Left renal cortex interstitium (tissue), 4 donors: ENCODE results near the gene COL8A1. TPM values are rescaled to one million over a fixed set of nuclear protein-coding genes. Genes with fewer than 3 reads are reported as not detected.
A peak's percentile ranks its signal among the peaks of the same experiment; 100 is the strongest.

Experiments used
- DNase-seq, 4 donors: peaks; one replicate each; pipeline ENCODE4 v3.0.0-alpha.2; 2013; ENCODE audit warnings: low read depth in 4 of 4, low spot score in 2 of 4, missing footprints in 1 of 4
- polyA plus RNA-seq, 4 donors: library from polyadenylated mRNA; unstranded; fragments of 120-200 nt; gene quantifications; one replicate each; pipeline ENCODE4 v1.2.1, GENCODE V29; 2013; ENCODE audit not compliant: insufficient read length in 4 of 4

The COL8A1 gene
- polyA plus RNA-seq, 4 donors: 5.4 to 11.5 (median 7.6) TPM

DNA sequence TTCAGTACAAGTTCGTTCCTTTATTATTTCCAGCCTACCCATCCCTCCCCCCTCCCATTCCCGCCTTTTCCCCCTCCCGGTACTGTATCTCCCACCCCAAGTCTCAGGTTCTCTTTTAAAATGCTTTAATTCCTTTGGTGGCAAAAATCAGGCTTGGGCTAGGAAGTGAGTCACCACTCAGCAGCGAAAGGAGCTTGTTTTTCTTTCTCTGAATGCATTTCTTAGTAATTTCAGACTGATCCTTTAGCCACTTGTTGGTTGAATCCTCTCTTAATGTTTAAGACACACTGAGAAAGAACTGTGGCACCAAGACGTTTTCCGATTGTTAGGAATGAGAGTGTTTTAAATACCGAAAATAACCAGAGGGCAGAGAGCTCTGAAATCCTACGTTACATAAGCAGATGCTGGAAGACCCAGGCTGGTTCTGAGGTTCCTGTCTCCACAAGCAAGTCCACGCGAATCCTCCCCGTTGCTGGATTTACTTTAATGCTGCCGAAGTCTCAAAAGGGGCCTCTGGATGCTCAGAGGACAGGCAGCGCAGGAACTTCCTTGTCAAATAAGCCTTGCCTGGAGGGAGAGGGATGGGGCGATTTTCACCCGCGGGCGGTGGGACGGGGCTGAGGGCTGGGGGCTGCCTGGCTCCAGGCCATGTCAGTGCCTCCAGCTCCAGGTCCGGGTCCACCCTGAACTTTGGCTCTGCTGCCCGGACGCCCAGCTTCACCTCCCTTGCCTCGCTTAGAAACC is 854 bp upstream of the COL8A1 start:
- peak in 1 of 4 donors; percentile 18 for DNase-seq

DNA sequence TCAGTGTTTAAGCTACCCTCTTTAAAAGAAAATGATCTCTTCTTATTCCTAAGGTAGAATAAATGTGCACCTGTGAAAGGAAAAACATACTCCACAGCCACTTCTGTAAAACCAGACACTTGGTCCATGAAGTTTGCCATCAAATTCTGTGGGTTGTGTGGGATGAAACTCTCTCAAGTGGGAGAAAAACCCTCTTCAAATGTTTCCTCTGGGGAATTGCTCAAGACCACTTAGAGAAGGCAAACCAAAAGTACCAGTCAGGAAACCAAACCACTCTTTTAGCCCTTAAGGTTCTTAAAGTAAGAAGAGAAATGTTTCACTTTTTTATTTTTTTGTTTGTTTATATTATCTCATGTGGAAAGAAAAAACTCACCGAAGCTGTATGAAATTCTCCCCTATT is 1.2 kb downstream of the COL8A1 start:
- DNase-seq: no peak

DNA sequence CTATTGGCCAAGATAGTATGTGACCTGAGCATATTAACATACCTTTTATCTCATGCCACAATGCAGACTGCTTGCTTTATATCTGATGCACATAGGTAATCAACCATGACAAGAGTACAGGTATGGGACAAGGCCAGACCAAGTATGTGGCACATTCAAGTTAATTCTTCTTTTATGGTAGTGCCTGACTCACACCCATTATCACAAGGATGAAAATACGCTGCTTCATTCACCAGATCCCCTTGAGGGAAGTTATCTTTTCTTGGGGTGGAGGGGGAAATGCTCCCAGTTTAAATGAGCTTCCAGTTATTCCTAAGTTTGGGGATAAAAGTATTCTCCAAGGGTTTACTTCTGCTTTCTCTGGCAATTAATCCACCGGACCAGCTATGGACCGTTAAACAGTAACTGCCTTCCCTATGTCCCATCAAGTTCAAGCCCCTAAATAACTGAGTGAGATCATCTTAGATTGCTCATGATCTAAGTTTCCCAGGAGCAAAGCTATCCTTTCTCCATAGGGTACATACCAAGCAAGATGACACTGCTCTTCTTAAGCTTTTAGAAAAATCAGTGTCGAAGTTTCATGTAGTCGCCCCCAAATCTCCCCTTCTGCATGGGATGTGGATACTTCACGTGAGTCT is 1.9 kb downstream of the COL8A1 start:
- DNase-seq: no peak

DNA sequence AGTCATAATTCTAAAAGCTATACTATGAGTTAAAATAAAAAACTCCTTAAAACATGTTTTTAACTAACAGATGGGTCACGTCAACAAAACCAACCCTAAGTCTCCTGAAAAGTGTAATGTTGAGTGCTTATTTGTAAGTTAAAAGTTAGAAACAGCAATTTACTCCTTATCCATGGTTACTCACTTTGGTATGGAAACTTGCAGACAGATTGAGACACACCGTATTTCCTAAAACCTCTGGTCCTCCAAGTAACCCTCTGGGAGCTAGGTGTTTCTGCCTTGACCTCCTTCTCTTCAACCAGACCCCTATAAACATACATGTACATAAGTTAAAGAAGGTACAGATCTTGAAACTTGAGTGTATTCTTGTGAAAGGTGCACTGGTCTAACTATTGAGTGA is 3.1 kb downstream of the COL8A1 start:
- no peak for DNase-seq

GRCh38 chr3:99641982-99642381 is 3.6 kb downstream of the COL8A1 start:
- DNase-seq: no peak

GRCh38 chr3:99644017-99644416 is 5.6 kb downstream of the COL8A1 start:
- no peak for DNase-seq

- DNase-seq: no peak
Observed at GRCh38 chr3:99644746-99645145, 6.4 kb downstream of the COL8A1 start.

GRCh38 chr3:99645277-99646106 is 7.1 kb downstream of the COL8A1 start:
- no peak for DNase-seq

GRCh38 chr3:99646107-99646435 is 7.7 kb downstream of the COL8A1 start:
- DNase-seq: no peak

DNA sequence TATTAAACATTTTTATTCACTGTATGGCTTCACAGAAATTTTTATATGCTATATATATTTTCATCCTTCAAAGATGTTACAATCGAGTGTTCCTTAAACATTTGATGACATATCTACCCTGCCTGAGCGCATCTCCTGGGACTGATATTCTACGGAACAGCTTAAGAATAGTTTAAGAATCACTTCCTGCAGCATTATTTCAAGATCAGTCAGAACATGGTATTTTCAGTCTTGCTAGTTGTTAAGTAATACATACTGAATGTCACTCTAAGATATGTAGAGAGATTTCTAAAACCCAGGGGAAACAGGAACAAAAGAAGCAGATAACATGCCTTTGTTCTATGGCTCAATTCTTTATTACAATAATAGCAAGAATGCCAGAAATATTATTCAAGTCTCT is 8.7 kb downstream of the COL8A1 start:
- DNase-seq: no peak

- DNase-seq: no peak
Observed at GRCh38 chr3:99648101-99648500, 9.7 kb downstream of the COL8A1 start.

DNA sequence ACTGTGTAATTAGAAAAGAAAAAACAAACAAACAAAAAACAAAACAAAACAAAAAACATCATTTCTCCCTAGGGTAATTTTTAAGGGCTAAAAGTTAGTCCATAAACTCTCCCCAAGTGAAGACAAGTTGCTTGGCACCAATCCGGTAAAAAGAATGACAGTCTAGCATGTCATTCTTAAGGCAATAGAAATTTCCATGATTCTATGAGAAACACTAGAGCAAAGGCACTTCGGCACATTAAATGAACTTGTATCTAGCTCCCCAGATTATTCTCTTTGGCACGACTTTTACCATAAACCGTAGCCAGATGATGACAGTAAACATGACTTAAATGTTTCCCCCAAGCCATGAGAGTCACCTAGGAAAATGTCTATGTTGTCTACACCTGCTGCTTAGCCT is 10.1 kb downstream of the COL8A1 start:
- DNase-seq: no peak

DNA sequence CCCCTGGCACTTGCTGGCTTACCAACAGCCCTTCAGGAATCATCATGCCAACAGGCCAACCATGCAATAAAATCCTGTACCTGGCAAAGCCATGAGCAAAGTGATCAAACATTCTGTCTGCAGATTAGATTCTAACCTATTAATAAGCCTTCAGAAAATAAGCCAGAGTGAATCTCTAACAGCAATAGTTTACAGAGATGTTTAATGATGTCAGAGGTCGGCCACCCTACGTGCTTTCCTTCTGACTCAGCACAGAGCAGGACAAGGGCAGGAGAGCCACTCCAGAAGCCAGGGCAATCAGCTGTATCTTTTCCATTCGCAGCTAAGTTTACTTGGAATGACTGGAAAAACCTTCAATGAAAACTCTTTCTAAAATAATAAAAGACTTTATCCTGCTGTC is 13.1 kb downstream of the COL8A1 start:
- DNase-seq: no peak

DNA sequence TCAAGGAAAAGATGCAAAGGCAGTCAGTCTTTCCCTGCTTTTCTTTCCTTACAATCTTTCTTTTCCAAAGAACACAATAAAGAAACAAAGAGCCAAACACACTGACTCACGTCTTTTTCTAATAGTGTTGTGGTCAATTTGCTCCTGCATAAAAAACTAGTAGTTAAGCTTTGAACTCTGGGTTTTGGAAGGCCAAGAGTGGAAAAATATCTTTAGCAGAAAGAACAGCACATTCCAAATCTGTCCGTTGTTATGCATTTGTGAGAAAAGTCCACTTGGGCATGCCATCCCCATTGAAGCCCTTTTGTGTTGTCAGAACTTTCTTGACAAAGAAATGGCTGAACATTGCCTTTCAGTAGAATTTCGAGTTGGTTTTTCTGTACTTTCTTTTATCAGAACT is 18.2 kb downstream of the COL8A1 start:
- no peak for DNase-seq

DNA sequence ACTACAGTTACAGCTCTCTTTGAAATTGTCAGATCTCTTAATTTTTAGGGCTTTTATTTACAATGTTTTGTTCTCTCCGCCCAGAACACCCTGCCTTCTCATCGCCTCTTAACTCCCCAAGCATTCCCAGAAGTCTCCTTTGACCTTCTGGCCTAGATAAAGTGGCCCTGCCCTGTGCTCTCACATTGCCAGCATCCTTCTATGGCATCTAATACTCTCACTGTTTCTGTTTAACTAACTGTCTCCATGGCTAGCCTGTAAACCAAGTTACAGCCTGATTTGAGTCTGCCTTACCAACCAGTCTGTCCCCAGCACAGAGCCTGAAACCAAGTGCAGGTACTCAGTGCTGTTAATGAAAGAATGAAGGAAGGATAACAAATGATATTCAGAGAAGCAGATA is 19.9 kb downstream of the COL8A1 start:
- DNase-seq: no peak

- no peak for DNase-seq
Observed at GRCh38 chr3:99659032-99659431, 20.6 kb downstream of the COL8A1 start.

- DNase-seq: no peak
Observed at GRCh38 chr3:99659951-99660350, 21.6 kb downstream of the COL8A1 start.

GRCh38 chr3:99662838-99663570 is 24.6 kb downstream of the COL8A1 start:
- DNase-seq: no peak

GRCh38 chr3:99663977-99664376 is 25.6 kb downstream of the COL8A1 start:
- DNase-seq: no peak

DNA sequence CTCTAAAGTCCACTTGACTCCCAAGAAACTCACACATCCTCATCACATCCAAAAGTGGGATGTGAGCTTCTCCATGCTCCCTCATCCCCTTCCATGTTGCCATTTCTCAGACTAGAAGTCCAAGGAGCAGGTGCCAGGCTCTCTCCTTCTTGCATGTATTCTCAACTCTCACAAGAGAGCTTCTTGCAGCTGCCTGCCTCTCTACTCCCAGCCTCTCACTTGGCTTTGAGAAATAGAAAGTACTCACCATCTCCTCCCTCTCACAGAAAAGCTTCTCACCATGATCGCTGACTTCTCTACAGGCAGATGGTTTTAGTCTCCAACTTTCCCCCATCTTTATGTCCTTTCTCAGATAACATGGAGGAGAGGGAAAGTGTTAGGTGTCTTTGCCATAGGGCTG is 26.6 kb downstream of the COL8A1 start:
- DNase-seq: no peak

GRCh38 chr3:99666201-99666600 is 27.8 kb downstream of the COL8A1 start:
- no peak for DNase-seq
